GM18505 (cell line): ENCODE data around the gene FAM83G.

ENCODE experiments used
- ATAC-seq: cut with Tn5 transposase; IDR thresholded peaks from one replicate; pipeline ENCODE4 v1.9.1; 2021; ENCODE audit not compliant: unreplicated experiment
- POLR2A ChIP-seq: IDR thresholded peaks from 4 replicates; pipeline ENCODE4 v1.6.1; 2011; ENCODE audit warnings: borderline replicate concordance; ENCODE audit not compliant: insufficient read depth, insufficient read length; ENCODE audit errors: extremely low read depth

FAM83G gene

GRCh38 chr17:19016297-19016696 lies 11.7 kb upstream of the FAM83G start:
- TF ChIP-seq POLR2A = no peak
- ATAC-seq = no peak

GRCh38 chr17:19015428-19015827 lies 10.9 kb upstream of the FAM83G start:
- TF ChIP-seq POLR2A = no peak
- no peak for ATAC-seq

DNA sequence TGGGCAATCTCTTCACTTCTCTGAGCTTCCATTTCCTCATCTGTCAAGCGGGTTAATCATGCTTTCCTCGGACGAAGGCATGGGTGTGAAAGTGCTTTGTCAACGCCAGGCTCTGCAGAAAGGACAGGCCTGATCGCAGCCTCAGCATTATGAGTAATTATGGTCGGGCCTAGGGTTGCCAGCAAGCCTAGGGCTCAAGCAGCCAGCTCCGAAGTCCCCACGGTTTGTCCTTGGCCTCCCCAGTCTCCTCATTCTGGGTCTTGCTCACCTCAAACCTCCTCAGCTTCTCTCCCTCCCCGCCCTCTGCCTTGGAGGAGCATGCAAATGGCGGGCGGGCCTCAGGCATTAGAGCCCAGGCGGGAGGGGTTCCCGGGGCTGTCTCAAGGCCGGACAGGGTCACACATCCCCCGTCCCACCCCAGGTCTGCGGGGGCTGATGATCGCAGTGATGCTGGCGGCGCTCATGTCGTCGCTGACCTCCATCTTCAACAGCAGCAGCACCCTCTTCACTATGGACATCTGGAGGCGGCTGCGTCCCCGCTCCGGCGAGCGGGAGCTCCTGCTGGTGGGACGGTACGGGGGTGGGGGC lies 10.2 kb upstream of the FAM83G start:
- no peak for ATAC-seq
- TF ChIP-seq POLR2A = no peak

- TF ChIP-seq POLR2A = no peak
- ATAC-seq = no peak
These were observed 9.5 kb upstream of the FAM83G start for GRCh38 chr17:19013806-19014627.

- no peak for ATAC-seq
- no peak for TF ChIP-seq POLR2A
These were observed 8.7 kb upstream of the FAM83G start for GRCh38 chr17:19013226-19013625.

DNA sequence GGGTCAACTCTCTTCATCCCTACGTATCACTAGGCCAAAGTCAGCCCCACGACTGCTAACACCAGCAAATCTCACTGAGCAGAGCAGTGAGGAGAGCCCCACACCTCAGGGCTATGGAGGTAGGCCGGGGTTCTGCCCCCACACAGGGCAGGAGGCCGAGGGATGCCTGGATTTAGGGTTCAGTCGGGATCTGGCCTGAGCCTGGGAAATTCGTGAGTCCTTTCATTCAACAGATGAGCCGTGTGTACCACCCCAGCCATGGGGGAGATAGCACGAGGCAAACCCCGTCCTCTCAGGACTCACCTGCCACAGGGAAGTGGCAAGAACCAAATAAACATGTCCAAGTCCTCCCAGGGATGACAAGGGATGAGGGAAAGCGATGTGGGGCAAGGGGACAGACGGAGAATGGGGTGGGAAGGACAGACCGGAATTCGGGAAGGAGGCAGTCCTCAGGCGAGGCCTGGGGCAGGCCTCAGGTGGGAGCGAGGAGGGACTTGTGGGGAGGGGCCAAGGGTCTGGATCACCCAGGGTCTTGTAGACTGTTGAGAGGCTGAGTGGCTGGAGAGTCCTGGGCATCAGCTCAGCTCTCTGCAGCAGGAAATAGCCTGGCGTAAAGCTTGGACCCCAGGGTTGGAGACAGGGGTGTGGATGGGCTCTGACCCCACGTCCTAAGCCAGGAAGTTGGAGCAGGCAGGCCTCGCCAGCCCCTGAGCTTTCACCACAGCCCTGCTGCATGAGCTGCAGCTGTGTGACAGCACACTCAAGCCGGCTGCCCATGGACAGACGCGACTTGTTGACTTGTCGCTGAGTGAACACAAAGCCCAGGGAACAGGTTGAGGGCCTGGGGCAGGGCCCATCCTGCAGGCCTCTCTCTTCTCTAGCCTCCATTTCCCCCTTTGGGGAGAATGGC lies 7.9 kb upstream of the FAM83G start:
- no peak for TF ChIP-seq POLR2A

DNA sequence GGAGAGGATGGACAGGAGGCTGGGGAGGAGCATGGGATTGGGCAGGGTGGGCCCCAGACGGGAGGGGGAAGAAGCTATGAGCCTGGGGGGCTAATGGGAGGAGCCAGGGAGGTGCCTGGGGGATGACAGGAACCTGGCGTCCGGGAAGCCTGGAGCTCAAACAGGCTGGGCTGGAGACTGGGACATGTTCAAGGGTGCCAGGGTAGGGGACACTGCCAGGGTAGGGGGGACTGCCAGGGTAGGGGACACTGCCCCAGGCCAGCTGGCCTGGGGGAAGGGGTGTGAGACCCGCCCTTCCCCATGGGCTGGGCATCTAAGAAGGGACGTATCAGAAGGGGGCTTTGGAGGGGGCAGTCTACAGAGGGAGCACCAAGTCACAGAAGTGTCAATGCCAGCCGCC lies 7.0 kb upstream of the FAM83G start:
- TF ChIP-seq POLR2A = no peak
- ATAC-seq = no peak

More for the DNA sequence above, 7.9 kb upstream of the FAM83G start:
- ATAC-seq = no peak

- ATAC-seq = no peak
- no peak for TF ChIP-seq POLR2A
These were observed 6.4 kb upstream of the FAM83G start for GRCh38 chr17:19010729-19011505.

- no peak for ATAC-seq
- no peak for TF ChIP-seq POLR2A
These were observed 5.4 kb upstream of the FAM83G start for GRCh38 chr17:19009970-19010369.

DNA sequence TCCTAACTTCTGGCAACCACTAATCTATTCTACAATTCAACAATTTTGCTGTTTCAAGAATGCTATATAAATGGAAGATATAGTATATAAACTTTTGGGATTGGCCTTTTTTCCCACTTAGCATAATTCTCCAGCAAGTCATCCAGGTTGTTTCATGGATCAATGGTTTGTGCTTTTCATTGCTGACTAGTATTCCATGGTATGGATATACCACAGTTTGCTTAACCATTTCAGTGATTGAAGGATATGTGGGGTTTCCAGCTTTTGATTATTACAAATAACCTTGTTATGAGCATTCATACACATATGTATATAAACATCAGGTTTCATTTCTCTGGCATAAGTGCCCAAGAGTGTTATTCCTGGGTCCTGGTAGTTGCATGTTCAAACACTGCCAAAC lies 2.1 kb upstream of the FAM83G start:
- ATAC-seq = no peak
- no peak for TF ChIP-seq POLR2A

- no peak for TF ChIP-seq POLR2A
- ATAC-seq = no peak
These were observed 1.3 kb upstream of the FAM83G start for GRCh38 chr17:19005789-19006430.

DNA sequence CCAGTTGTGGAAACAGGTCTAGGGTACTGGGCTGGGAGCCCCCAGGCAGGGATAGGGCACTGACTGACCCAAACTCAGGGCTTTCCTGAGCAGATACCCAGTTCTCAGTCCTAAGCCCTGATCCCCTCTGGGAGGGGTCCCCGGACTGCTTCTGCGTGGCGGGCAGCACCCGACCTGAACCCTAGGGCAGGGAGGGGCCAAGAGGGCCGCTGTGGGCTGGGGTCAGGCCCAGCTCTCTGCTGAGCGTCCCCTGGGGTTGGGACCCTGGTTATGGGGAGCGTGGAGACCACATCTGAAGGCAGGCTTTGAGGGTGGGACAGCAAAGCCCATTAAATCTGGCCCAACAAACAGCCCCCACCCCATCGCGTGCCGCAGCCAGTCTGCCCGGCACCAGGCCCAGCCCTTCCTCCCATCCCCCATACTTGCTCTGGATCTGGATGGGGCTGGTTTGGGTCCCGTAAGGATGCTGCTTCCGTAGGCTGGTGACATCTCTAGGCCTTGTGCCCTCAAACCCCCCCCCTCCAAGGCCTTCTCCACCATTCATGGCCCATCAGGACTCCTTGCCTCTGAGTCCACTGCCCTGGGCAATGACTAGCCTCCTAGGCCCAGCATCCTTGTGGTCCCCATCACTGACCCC lies 691 bp upstream of the FAM83G start:
- no peak for TF ChIP-seq POLR2A
- peak; percentile 14 for ATAC-seq
